Left cardiac atrium (tissue), 4 donors: ENCODE results near the gene PBRM1. TPM values are rescaled to one million over a fixed set of nuclear protein-coding genes. Genes with fewer than 3 reads are reported as not detected.
"Not testable (repeated sequence)": the region's sequence is repeated elsewhere in the genome, so short reads cannot be mapped to it uniquely, and the experiment has no call there.

Experiments used
- ATAC-seq, 2 donors: fragments of 200-7000 bp; cut with Tn5 transposase; one replicate each; pipeline ENCODE4 v1.9.1; 2020; ENCODE audit warnings: mild to moderate bottlenecking in 2 of 2, moderate library complexity in 2 of 2
- DNase-seq: peaks from one replicate; pipeline ENCODE4 v3.0.0-alpha.2; 2020
- intact Hi-C, 2 donors: fragments of 100-400 bp; cut with DNase I; formaldehyde crosslinking; loops; one replicate each; pipeline versions ENCODE4 v1.14.1 to v1.15.1; 2022 to 2023
- long read RNA-seq: library from polyadenylated mRNA; unstranded; transcript quantifications from one replicate; pipeline ENCODE4 v2.0.0, GENCODE V29; 2021
- total RNA-seq, 2 donors: library from RNA; stranded (reverse); fragmentation: NEBNext Ultra II Directional; extraction: Animal tissue kit (Norgen Biotek cat#: 25700); gene quantifications; one replicate each; pipeline ENCODE4 v1.2.1, GENCODE V29; 2021
- donor health status: DM: no; HTN: yes; CAD: no.
- donor health status: DM: no; HTN: yes; CAD: no; lungs with severe emphysema.
- donor health status: DM: yes; HTN: yes; CAD: no.
- donor health status: Dilated cardiomyopathy.

PBRM1 gene
- total RNA-seq, result 10 to 100 TPM; 50.7 to 54.4 TPM
- long read RNA-seq, partial matches to known transcripts, result 3 of 11 reads
- long read RNA-seq, other reads (novel, unspliced or antisense), result 8 of 11 reads

DNA sequence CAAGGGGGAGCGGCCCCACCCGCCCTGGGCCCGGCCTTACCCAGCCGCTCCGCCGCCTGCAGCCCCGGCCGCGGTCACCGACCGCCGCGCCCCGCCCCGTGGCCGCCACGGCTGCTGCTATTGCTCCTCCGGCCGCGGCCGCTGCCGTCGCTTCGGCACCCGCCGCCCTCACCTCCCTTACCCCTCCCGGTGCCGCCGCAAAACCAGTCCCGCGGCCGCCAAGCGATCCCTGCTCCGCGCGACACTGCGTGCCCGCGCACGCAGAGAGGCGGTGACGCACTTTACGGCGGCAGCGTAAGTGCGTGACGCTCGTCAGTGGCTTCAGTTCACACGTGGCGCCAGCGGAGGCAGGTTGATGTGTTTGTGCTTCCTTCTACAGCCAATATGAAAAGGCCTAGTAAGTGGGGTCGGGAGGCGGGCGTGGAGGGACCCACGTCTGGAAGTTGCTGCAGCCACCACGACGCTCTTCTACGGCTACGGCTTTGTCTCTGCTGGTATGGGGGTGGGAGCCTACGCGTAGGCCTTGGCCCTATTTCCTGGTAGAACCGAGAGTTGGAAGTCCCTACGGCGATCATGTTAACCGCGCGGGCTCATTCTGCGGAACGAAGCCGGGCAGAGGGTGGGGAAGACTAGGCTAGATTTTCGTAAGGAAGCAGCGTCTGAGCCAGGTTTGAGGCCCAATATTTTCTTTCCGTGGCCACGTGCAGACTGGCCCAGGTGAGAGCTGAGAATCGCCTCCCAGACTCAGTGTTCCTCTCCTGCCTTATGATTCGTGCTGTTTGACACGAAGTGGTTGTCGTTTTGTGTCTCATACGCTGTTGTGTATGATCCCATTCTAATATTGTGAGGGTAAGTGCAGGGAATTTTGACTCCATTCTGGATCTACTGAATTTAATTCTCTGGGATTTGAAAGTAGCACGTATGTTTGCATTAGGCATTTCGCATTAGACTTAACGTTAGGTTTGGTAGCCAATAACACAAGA, at the start of gene PBRM1, which contains the start of gene GNL3:
Gene PBRM1, minus strand, starts transcription at position 205 of the 983 bp plus-strand sequence.
Gene GNL3, plus strand, starts transcription at position 324 of the 983 bp plus-strand sequence. Its CDS starts 61 bp downstream, at position 385.
- DNase-seq (peak; percentile 95), ATAC-seq (peak; percentile 91 to 93)
- intact Hi-C loops, result loop anchor here (2.0 to 10.0 kb wide), 3 partner anchors 19 to 231 kb away; partner anchors contain the start of genes GLT8D1 (in 1 of the 2), NISCH (in 1 of the 2) and TNNC1 (in 1 of the 2)

GRCh38 chr3:52733256-52733891, 47.7 kb upstream of the PBRM1 start:
- ATAC-seq, result no peak
- intact Hi-C loops, result no loop called here
- no peak for DNase-seq

- intact Hi-C loops, result no loop called here
- DNase-seq, result no peak
- ATAC-seq, result no peak
Measured at GRCh38 chr3:52731590-52731989, 45.9 kb upstream of the PBRM1 start.

DNA sequence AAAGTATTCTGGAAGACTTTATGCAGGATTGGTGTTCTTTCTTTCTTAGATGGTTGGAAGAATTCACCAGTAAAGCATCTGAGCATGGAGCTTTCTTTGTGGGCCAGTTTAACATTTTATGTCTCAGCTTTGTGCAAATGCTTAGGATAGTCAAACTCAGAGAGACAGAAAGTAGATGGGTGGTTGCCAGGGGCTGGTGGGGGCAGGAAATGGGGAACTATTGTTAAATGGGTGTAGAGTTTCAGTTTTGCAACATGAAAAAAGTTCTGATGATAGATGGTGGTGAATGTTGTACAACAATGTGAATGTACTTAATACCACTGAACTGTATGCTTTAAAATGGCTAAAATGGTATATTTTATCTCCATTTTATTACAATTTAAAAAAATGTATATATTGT, 45.0 kb upstream of the PBRM1 start:
- ATAC-seq (no peak), DNase-seq (no peak)
- intact Hi-C loops, result no loop called here

GRCh38 chr3:52728753-52729152, 43.0 kb upstream of the PBRM1 start:
- DNase-seq, intact Hi-C loops, ATAC-seq: not testable (repeated sequence)

GRCh38 chr3:52724511-52724910, 38.8 kb upstream of the PBRM1 start:
- ATAC-seq (no peak), DNase-seq (no peak)
- intact Hi-C loops, result no loop called here

- intact Hi-C loops, result no loop called here
- no peak for DNase-seq
- ATAC-seq, result no peak
Measured at GRCh38 chr3:52723935-52724334, 38.2 kb upstream of the PBRM1 start.

DNA sequence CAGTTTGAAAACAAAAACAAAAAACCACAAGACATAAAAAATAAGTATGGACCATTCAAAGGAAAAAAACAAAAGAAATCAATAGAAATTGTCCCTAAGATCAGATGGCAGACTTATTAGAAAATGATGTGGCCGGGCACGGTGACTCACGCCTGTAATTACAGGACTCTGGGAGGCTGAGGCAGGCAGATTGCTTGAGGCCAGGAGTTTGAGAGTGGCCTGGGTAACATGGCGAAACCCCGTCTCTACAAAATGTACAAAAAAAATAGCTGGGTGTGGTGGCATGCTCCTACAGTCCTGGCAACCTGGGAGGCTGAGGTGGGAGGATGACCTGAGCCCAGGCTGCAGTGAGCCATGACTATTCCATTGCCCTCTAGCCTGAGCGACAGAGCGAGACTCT, 36.8 kb upstream of the PBRM1 start:
- intact Hi-C loops, result no loop called here
- no peak for ATAC-seq
- no peak for DNase-seq

GRCh38 chr3:52721730-52722008, 36.0 kb upstream of the PBRM1 start:
- intact Hi-C loops, result no loop called here
- no peak for DNase-seq
- no peak for ATAC-seq

GRCh38 chr3:52721002-52721729, 35.5 kb upstream of the PBRM1 start:
- DNase-seq, result no peak
- ATAC-seq, result no peak
- intact Hi-C loops, result no loop called here

DNA sequence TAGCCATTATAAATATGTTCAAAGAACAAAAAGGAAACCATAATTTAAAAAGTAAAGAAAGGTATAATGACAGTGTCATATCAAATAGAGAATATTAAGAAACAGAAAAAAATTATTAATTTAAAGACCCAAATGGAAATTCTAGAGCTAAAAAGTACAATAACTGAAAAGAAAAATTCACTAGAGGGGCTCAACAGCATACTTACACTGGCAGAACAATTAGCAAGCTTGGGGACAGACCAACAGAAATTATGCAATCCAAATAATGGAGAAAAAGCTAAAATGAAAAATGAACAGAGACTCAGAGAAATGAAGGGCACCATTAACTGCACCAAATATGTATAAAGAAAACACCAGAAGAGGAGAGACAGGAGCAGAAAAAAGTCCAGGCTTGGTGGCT, 33.9 kb upstream of the PBRM1 start:
- intact Hi-C loops, result no loop called here
- no peak for ATAC-seq
- DNase-seq, result no peak

DNA sequence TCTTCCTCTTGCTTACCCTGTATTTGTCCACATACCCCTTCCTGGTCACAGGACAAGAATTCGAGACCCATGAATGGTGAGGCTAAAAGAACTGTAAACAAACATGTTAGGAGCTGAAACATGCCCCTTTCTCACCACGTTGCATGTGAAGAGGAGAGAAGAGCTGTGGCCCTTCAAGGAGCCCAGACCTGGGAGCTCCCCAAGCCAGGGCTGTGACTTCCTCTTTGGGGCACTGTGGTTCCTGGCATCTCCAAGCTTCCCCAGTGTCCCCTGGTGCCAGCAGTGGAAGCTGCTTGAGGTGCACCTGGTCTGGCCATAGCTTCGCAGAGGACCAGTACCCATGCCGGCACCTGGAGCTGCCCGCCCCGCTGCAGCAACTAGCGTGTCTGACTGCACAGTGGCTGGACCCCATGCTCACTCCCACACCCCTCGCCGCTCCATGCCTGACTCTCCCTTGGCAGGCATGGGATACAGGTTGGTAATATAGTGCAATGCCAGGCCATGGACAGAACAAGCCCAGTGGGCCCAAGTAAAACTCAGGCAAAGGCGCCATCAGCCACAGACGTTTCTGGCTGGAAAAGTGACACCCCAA, 30.1 kb upstream of the PBRM1 start:
- intact Hi-C loops, result no loop called here
- no peak for ATAC-seq

GRCh38 chr3:52714335-52715302, 28.9 kb upstream of the PBRM1 start:
- peak; percentile 57 to 60 for ATAC-seq

More for the DNA sequence above, 30.1 kb upstream of the PBRM1 start:
- DNase-seq, result no peak

GRCh38 chr3:52712291-52713212, 26.8 kb upstream of the PBRM1 start:
- ATAC-seq, result no peak
- DNase-seq, result no peak

More at GRCh38 chr3:52714335-52715302, 28.9 kb upstream of the PBRM1 start:
- intact Hi-C loops, result no loop called here
- DNase-seq, result no peak

GRCh38 chr3:52710512-52710911, 24.8 kb upstream of the PBRM1 start:
- DNase-seq (no peak), ATAC-seq (no peak)
- intact Hi-C loops, result no loop called here

More at GRCh38 chr3:52712291-52713212, 26.8 kb upstream of the PBRM1 start:
- intact Hi-C loops, result no loop called here

DNA sequence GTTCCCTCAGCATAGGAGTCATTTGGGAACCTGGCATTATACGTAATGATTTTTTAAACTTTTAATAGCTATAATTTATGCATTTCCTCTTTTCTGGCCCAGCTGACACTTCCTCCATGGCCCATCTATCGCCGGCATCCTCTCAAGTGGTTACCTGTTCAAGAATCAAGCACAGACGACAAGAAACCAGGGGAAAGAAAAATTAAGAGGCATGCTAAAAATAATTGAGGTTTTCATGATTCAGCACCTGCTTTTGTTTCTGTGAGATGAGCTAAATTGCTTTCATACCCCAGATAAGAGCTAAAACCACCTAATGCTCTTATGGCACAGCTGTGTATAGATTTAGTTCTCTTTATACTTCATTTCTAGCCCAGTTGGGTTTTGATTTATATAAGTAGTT, 21.9 kb upstream of the PBRM1 start:
- DNase-seq, result no peak
- intact Hi-C loops, result no loop called here
- ATAC-seq, result no peak
